ENCODE results near the gene WEE2.
"Not testable (repeated sequence)": the region's sequence is repeated elsewhere in the genome, so short reads cannot be mapped to it uniquely, and the experiment has no call there.

Gene WEE2

DNA sequence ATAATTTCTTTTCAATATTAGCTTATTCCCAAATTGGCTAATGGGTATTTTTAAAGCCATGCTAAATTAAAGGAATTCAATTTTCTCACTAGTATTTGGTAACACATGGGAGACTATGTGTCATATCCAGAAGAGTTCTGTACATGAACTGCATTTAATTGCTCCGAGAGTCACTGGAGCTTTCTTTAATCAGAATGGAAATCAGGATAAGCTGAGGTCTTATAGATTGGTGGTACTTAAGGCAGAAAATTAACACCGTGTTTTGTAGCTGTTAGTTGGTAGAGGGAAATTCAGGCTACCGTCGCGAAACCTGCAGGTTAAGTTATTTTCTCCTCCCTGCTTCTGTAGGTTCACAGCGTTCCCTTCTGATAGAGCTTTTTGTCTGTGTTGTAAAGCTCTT is at the start of gene WEE2:
WEE2 (plus strand) TSS at position 3 of the 400 bp plus-strand sequence. CDS start 406 bp downstream, outside the sequence.
- no peak for DNase-seq

DNA sequence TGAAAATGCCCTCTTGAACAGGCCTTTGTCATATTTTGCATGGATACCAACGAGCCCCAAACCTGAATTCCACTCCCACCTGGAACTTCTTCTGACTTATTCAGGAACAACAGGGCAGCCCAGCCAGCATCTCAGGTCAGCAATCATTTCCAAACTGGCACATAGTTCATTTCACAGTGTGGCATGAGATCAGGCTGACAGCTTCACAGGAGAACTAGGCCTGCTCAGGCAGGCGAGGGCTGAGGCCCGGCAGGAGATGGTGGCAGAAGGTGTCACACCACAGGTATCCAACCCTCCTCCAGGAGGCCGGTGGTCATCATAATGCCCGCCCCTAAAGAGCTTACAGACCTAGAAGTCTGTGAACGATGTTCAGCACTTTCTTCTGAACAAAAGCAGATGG is 48.7 kb upstream of the WEE2 start:
- DNase-seq, result no peak

DNA sequence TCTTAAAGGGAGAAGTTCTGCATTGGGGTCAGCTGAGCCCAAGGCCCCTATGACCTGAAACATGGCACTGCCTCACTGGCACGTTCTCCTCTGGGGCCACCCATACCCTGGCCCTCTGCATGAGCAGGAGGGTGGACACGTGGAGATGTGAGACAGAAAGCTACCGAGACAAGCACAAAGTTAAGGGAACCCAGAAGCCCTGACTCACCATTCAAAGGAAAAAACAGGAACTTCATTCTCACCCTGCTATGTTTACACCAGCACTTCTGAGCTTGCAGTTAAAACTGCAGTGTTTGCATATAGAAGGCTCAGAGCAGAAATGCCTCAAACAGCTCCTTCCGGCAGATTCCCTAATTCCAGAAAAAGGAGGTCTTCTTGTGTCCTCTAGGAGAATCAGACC is 47.9 kb upstream of the WEE2 start:
- DNase-seq, result no peak

DNA sequence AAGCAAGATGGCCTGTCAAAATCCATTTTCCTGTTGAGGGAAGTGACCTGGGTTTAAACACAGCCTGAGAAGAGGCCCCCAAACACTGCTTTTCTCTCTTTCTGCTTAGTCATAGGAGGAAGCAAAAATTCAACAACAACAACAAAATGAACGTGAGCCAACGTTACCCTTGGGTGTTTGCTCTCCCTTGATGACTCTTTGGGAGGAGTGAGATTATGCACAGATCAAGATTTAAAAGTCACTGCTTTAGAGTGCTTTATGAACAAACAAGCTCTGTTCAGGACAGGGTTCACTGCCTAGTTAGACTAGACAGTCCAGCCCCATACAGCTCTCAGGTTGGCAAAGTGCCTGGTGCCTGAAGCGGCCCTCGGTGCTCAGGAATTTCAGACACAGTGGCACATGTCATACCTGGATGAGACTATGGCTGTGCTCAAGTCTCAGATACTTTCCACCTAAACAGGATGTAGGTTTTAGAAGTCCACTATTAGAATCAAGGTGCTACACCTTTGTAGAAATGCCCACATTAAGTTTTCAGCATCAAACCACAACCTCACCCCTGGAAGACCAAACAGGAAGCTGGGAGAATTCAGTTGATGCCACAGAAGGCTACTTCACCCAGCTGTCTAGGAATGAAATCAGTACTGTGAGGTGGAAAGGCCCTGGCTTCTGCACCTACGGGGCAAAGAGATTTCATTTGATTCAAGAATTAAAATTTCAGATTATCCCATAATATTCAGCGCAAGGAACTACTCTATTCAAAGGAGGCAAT is 44.9 kb upstream of the WEE2 start:
- no peak for DNase-seq

DNA sequence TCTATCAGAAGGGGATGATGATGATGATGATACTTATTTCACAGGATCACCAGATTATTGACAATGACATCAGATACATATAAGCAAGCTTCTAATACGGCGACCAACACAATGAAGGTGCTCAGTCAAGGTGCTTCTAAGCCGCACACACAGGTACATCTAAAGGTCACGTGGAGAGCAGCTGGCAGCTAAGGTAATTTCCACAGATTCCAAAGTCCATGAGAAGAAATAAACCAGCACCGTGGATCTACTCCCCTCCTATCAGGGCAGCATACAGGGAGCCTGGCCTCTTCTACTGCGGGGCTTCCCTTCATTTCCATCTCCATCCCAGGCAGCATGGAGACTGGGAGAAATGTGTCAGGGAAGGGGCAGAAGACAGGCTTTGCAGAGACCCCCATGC is 43.7 kb upstream of the WEE2 start:
- DNase-seq, result no peak

DNA sequence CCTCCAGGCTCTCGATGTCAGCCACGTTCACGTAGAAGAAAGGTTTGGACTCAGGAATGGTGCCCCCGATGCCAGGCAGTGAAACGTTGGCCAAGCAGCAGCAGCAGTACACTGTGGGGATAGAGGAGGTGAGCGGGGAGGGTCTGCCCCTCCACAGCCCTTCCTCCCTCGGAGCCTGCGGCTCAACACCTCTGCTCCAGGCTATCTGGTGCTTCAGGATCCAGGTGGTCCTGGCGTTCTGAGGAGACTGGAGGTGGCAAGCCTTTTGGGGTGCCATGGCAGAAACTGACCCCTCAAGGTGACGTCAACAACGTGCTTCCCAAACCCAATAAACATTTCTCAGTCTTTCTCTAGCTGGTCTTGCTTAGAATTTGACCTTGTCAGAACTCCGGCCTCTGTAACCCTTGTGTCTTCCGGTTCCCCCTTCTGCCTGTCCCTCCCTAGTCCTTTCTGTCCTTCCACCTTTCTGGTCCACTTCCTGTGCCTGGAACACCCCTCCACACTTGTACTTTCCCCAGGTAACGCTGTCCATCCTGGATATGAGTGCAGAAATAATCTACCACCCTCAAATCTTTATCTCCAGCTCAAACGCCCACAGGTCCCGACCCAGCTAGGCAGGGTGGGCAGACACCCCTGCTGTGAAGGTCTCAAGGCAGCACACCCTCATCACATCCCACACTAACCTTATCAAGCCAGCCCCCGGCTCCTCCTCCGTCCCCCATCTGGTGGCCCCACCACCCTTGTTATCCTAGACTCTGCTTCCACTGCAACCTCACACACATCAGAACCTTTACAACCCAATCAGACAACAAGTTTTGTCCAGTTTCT is 42.7 kb upstream of the WEE2 start:
- no peak for DNase-seq

DNA sequence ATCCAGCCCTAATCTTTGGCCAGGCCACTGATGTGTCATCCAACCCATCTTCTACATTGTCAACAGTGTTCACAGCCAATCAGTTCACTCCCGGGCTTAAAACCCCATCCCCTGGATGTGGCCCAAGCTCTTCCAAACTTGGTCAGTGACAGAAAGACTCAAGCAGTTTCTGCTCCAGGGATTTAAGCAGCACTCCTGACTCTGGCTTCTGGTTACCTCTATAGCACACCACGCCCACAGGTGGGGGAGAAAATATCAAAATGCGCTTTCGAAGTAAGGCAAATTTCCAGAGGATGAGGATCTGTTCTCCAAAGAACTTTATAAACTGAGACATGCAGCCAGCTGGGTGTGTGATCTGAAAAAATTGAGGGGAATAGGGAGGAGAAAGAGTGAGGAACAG is 42.1 kb upstream of the WEE2 start:
- DNase-seq, result no peak

DNA sequence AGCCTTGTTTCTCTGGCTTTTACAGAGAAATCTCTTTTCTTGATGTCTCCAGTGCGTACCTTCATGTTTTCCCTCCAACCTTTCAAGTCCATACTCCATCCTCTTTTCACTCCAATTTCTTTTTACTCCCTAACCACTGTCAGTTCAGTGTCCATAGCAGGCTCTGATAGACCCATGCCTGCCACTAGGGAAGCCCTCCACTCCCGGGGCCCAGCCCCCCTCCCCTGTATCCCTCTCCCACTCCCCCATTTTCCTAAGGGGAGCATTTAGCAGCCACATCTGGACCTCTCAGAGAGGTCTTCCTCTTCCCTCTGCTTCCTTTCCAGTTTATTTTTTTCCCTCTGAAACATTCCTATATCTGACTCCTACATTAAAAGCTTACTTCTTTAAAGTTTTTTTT is 39.3 kb upstream of the WEE2 start:
- no peak for DNase-seq

DNA sequence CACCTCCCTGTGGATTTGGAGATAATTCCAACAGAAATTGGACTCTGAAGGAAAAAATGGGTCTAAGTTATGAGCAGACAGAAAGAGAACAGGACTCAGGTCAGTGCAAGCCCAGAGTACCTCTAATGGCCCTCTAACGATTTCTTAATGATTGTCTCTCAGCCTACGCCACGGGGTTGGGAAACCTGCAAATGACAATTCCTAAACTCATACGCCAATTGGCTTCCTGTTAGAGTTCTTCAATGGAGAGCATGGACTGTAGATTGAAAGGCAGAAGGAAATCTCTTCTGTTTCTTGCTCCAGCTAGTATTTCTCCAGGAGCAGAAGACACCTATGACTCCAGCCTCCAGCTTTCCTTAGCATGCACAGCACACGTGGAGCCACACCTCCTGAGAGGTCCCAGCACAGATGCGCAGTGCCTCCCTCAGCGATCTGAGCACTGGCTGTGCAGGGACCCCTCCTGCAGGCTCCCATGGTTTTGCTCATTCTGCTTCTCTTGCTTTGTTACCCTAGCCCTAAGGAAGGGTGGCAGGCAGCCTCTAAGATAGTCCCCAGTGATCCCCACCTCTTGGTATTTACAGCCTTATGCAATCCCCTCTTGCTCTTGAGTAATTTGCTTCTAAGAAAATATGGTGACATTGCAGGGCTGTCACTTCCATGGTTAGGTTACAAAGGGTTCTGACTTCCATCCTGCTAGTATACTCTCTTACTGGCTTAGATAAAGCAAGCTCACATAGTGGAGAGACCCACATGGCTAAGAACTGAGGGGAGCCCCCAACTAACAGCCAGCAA is 36.3 kb upstream of the WEE2 start:
- DNase-seq, result no peak

DNA sequence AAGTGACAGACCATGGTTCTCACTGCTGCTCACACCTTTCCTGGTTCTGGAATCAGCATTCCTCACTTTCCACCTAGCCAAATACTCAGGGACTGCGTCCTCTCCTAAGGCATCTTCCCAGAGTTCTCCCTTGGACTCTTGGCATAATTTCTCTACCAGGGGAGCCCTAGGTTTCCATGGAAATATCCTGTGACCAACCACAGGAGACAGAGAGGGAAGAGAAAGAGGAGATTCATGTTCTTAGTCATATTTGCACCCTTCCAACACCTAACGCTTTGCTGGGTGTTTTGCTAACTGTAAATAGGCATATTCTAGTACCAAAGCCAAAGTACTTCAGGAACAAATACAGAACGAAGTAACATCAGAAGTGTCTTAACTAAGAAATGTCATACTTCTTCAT is 34.8 kb upstream of the WEE2 start:
- no peak for DNase-seq

DNA sequence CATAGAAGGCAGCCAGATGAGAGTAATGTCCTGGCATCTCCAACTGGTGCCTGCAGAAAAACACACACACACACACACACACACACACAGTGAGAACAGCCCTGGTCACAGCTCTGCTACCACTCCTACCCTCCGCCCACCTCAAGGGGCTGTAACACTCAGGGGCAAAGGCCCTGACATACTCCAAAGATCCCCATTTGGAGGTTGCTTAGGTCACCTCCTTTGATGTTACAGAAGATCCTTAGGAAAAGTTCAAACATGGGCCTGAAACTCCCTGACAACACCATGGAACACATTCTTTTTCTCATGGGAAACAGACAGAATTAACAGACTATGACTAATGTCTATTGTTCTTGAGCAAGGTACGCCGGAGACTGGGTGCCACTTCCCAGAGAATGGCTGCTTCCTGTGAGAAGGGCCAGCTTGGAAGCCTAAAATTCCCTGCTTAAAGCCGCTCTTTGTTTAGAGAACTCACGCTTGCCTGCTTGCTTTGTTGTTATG is 33.9 kb upstream of the WEE2 start:
- no peak for DNase-seq

DNA sequence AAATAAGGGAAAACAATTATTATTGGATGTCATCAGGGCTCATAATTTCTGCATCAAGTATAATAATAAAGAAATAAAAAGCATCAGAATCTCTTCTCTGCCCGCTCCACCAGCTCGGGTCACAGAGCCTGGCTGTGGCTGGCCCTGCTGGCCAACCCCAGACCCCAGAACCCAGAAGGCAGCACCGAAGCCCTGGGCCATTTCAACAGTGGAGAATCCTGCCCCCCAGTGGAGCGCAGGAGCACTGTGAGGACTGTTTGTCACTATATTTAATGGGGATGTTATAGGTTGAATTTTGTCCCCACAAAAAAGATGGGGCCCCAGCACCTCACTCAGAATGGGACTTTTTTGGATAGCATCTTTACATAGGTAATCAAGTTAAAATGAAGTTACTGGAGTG is 33.5 kb upstream of the WEE2 start:
- DNase-seq, result no peak

DNA sequence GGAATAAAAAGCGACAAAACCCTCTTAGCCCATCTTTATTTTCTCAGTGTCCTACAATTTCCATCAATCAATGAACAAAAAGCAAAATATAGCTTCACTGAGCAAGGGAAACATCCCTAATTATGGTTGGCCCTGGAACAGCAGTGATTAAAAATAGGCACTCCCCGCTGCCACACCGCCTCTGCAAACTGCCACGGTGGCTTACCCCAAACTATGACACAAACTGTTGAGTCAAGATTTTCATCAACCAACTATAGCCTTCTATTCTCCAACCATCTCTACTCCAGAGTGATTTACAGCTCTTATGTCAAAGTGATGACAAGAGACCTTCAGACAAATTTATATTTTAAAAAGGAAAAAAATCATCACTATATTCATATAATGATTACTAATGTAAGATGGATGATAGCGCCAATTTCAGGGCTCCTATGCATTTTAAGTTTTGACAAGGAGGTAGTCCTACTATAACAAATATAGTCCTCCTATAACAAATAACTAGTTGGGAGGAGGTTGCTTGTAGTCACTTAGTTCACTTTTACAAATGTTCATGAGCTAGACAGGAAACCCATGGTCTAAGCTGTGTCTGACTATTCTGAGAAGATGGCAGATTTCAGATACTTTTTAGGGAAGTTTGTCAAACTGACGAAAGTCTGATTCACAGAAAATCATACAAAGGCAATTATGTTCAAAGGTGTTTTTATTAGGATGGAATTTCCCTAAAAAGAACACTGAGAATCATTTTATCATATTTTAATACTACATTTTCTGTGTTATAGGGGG is 32.5 kb upstream of the WEE2 start:
- DNase-seq, result peak; percentile 24 to 26

DNA sequence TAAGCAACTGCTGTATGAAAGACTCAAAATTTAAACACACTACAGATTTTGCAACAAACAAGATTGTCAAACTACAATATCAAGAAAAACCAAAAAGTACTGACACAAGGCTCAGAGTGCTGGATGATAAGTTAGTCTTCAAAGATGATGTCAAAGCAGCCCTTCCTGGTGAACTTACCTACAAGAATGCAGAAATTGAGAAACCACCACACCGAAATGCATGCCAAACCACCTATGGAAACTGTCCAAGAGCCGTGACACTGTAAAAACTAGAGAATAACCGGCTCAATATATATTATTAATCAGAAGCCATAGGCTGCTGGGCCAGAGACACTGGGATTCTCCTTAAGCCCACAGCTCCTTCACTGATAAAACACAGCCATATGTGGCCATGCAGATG is 31.5 kb upstream of the WEE2 start:
- DNase-seq, result no peak

DNA sequence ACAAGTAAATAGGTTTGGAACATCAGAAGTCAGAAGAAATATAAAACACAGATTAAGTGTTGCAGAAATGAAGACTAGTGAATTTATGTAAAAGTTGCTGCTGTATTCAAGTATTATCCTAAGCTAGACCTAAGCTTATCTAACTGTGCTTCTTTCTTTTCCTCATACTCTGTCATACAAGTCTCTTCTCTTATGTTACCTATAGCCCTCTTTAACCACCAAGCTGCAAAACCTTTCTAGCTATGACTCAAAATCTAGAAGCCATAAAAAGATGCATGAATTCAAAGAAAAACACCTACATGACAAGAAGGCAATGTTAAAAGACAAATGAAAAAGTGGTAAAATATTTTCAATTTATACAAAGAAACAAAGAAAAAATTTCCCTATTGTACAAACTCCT is 29.1 kb upstream of the WEE2 start:
- DNase-seq, result no peak

DNA sequence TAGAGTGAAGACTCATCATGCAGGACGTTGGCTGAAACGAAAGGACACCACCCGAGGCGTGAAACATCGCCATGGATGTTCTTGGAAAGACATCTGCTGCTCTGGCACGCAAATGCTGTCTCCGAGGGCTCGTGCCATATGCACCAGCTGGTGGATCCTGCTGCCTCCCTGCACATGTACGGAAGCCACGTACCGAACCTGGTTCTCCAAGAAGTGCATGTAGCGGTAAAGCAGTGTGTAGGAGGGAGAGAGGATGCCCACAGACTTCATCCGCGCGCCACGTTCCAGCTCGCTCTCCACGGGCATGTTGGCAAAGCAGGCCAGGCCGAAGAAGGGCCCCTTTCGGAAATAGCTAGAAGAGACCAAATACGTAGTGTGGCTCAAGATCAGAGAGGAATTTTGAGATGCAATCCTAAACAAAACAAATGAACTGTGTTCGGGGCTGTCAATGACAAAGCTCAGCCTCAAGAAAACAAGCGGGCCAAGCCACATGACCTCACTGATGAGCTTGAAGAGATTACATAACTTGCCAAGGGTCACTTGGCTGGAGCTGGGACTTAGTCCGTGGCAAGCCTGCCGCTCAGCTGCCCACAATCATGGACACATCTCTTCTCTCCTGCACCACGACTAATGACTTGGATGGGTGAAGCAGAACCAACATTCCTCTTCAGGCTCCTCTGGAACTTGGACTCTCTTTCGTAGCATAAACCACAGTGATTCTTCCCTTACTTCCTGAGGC is 22.7 kb upstream of the WEE2 start:
- DNase-seq, result no peak

DNA sequence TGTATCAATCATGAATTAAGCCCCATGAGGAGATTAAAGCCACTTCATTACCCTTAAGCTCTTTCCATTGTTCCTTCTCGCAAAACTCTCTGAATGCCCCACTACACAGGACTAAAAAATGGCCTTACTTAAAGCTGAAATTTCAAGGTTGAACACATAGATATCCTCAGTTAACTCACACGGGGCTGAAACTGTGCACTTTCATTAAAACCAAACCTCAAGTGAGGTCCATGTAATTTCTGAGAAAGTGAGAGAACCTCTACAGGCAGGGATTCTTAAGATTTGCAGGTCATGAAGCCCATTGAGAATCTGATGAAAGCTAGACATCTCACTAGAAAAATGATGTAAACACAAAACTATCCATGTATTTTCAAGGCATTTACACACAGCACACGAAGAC is 22.1 kb upstream of the WEE2 start:
- DNase-seq, result no peak

DNA sequence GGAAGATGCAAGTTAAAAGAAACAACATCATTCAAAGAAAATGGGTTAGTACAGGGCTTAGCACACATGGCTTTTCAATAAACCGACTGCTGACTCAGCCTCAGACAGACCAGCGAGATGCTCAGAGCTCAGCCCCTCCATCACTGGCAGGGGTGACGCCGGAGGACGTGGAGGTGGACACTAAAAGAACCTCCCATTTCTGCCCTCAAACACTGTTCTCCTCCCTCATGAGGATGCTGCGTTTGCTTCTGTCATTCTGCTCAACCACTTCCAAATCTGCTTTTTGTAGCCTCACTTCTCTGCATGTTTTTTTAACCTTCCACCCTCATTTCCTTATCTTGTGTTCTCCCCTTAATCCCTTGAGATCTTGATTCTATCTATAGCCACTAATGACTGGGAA is 21.5 kb upstream of the WEE2 start:
- DNase-seq, result no peak

DNA sequence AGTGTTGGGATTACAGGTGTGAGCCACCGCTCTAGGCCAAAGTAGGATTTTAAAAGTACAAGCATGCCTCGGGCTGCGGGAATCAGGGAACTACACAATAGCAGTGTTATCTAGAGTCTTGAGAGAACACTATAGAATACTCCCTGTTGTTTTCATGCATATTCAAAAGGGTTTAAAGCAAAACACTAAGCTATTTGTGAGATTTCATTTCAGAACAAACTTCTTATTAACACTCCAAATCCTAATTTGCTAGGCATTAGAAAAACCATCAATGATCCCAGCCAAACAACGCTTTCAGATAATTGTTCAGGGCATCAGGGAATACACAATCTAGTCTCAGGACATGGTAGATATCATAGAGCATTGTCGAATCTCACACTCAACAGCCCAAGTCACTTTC is 20.1 kb upstream of the WEE2 start:
- no peak for DNase-seq

DNA sequence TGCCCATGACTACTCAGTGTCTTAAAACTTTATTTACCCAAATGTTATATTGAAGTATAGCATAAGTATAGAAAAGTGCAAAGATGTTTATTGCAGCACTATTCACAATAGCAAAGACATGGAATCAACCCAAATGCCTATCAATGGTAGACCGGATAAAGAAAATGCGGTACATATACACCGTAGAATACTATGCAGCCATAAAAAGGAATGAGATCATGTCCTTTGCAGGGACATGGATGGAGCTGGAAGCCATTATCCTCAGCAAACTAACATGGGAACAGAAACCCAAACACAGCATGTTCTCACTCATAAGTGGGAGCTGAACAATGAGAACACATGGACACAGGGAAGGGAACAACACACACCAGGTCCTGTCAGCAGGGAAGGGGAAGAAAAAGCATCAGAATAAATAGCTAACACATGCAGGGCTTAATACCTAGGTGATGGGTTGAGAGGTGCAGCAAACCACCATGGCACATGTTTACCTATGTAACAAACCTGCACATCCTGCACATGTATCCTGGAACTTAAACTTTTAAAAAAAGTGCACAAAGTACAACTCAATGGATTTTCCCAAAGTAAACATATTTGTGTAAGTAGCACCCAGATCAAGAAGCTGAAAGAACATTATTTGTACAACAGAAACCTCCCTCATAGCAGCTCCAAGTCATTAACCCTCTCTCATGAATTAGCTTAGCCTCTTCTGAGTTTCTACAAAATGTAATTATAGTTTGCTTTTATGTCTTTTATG is 18.9 kb upstream of the WEE2 start:
- not testable (repeated sequence) for DNase-seq

DNA sequence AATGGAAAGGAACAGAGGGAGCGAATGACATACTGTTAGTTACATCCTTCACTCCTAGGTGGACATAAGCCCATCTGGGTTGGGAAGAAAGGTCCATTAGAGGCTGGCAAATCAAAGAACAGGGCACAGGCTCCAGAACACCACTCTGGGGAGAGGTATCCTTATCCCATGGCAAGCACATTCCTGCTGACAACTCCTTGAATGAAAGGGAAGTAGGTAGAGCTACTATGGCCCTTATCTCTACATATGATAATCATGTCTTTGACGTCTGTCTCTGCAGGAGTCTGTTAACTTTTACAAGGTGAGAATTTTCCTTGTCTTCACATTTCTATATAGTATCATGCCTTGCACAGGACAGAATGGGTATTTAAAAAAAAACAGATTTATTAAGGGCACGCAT is 16.6 kb upstream of the WEE2 start:
- no peak for DNase-seq

All from activated CD4-positive, alpha-beta T cell treated with anti-CD3 and anti-CD28 coated beads, Interleukin-2, amount 50 U/mL, for 48 hours (primary cell).